ENCODE results near the gene CDK14.

Gene CDK14

GRCh38 chr7:90972906-90973550, 376.9 kb downstream of the CDK14 start:
- DNase-seq, result no peak

- DNase-seq, result no peak
Measured at GRCh38 chr7:90977056-90977455, 380.9 kb downstream of the CDK14 start.

DNA sequence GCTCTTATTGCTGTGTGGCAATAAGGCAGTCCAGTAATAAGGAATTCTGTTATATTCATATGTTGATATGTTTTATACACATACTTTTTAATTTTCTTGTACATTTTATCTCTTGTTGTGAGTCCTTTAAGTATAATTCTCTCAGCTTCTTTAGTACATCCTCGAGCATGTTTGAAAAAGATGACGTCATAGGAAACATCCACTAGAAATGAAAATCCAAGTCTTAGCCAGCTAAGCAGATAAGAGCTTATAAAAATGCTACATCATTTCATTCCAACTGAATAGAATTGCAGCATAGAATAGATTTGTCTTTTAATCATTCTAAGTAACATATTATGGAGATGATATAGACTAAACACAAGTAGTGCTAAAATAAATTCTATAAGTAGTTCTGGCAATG, 384.4 kb downstream of the CDK14 start:
- DNase-seq, result no peak

DNA sequence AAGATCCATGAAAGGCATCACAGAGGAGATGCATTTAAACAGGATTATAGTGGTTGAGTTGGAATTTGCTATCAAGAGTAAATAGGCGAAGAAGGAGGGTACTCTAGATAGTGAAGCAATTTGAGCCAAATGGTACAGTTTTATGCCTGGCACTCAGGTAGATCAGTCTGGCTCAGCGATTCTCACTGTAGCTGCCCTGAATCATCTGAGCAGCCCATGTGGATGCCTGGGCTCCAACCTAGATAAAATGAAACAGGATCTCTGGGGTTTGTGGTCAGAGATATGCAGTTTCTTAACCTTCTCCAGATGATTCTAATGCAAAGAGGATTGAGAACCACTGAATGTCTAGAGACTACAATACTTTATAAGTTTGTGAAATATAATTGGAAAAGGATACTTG, 386.1 kb downstream of the CDK14 start:
- DNase-seq, result no peak

GRCh38 chr7:90984692-90985091, 388.6 kb downstream of the CDK14 start:
- no peak for DNase-seq

DNA sequence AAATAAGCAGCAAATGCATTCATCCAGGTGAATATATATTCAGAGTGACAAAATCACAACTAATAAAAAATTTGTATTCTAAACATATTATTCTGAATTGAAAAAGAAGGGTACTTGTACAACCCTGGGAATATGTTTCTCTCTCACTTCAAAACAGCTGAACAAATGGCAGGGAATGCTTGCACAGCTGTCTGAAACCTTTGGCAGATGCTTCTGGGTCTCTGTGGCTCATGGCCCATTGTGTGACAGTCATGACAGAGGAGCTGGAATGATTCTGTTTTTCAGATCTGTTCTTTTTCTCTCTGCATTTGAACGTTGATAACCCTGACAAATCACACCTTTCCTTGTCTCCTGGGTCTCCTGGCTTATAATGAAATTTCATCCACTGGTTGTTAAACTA, 392.4 kb downstream of the CDK14 start:
- no peak for DNase-seq

GRCh38 chr7:90988996-90989765, 393.1 kb downstream of the CDK14 start:
- no peak for DNase-seq

GRCh38 chr7:90994121-90994520, 398.0 kb downstream of the CDK14 start:
- DNase-seq, result no peak

DNA sequence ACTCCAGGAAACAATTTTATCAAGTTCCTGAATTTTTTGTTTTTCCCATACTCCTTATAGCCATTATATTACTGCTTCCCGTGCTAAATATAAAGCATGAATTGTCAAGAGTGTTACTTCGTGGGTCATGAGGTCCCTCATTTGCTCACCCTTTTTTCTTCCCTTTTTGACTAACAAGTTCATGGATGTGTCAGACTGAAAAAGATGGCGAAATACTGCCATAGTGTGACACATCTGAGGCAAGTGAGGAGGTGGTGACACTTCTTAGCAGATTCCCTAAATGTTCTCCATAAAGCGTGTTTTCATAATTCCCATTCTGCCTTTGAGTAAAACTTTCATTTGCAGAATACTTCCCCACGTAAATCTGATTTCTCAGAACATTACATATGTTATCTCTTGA, 398.5 kb downstream of the CDK14 start:
- DNase-seq, result no peak

DNA sequence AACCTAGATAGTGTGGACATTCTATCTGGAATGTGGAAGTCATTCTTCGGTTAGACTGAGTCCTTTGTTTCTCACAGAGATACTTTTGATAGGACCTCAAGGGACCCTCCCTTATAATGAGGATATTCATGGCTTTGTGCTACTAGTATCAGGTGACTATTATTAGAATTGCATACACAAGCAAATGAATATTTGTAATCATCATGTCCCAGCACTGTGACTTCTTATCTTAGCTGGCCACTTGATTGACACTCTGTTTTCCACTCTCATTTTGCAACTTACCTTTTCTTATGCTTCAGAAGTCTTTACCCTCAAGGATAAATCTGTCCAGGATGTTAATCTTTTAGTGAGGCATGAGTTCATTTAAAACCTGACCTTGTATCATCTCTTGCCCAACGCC, 399.9 kb downstream of the CDK14 start:
- no peak for DNase-seq

- no peak for DNase-seq
Measured at GRCh38 chr7:90999989-91000979, 404.2 kb downstream of the CDK14 start.

DNA sequence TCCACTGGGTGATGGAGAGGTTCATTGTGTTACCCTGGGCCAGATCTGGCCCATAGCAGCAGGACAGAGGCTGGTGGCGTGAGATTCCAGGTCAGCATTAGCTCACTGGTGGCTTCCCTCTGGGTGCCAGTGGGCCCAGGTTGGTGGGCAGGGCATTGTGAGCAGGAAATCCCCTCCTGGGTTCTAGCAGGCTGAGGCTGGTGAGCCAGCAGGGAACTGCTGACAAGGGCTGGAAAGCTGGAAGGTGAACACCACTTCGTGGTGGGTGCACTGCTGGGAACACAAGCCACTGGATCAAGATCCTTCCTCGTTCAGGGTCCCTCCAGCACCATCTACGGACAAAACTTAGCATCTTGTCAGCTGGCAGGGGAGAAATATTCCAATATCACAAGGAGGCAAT, 408.9 kb downstream of the CDK14 start:
- DNase-seq, result no peak

GRCh38 chr7:91005841-91006240, 409.7 kb downstream of the CDK14 start:
- DNase-seq, result no peak

- DNase-seq, result no peak
Measured at GRCh38 chr7:91007371-91007770, 411.2 kb downstream of the CDK14 start.

DNA sequence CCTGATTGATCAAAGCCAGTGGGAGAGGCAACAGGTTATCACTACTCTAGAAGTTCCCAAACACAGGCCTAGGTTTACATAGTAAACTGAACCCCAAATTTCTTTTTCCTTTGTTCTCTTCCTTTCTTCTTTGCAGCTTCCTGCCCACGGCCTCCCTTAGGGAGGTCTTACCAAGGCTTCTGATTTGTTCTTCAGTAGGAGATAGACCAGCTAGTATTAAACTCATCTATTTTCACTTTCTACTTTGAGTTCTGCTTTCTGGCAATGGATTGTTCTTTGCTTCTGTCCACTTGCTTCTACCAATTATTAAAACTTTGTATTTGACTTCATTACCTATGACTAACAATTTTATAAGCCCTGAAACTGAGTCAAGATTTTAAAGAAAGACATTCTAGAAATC, 417.0 kb downstream of the CDK14 start:
- no peak for DNase-seq

- no peak for DNase-seq
Measured at GRCh38 chr7:91019686-91020385, 423.7 kb downstream of the CDK14 start.

DNA sequence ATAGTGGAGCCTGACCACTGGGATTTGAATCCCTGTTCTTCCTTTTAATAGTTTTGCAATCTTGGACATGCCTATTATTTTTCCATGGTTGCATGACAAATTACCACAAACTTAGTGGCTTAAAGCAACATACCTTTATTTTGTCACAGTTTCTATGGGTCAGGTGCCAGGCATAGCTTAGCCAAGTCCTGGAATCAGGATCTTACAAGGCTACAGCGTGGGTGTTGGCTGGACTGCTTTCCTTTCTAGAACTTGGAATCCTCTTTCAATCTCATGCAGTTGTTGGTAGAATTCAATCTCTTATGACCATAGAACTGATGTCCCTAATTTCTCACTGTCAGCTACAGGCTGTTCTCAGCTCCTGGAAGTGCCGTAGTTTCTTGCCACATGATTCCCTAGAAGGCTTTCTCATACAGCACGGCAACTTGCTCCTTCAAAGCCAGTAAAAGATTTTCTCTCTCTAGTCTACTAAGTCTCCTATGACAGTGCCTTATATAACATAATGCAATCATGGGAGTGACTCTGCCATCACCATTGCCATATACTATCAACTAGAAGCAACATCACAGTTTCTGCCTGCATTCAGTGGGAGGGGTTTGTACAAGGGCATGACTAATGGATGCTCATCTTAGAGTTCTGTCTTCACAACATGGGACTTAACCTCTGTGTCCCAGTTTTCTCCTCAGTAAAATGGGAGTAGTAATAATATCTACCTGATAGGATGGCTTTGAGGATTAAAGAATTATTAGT, 424.7 kb downstream of the CDK14 start:
- no peak for DNase-seq

DNA sequence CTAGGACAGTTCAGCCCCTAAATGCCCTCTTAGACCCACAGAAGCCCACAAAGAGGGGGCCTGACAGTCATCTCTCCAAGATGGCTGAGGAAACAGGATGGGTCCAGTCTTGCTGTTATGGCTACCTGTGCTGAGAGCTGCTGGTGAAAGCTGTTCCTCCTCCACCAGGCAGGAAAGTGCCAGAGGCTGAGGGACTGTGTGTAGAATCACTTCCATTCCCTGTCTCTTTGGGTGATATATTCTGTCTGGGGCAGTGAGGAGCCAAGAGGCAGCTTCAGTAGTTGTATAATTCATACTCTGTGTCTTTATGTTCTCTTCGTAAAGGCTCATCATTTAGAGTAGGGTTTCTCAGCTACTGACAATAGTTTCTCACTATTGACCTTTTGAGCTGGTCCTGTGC, 425.8 kb downstream of the CDK14 start:
- DNase-seq, result no peak

DNA sequence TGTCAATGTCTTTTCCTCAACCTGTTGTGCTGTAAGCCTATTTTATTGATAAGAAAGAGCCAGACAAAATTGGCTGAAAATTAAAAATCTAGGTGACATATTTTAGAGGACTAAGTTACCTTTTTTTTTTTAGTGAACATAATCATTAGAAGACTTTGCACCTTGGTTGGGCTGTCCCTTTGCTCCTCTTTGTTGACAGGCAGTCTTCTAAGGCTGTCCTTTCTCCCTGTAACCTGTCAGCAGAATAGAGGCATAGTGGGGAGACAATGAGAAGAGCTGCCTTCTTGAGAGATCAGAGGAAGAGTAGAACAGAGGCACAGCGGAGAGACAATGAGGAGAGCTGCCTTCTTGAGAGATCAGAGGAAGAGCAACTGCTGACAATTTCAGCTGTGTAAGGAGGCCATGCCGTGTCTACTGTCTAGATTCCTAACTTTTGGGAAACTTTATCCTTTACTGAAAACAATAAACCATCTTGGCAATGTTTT, 429.8 kb downstream of the CDK14 start:
- DNase-seq, result no peak

- no peak for DNase-seq
Measured at GRCh38 chr7:91029688-91030087, 433.6 kb downstream of the CDK14 start.

- DNase-seq, result no peak
Measured at GRCh38 chr7:91030680-91031380, 434.7 kb downstream of the CDK14 start.

Data from CD4-positive, alpha-beta T cell treated with Interleukin-17A for 1 hour (primary cell).